Measurements from ENCODE around the gene NME8. TPM values are rescaled to one million over a fixed set of nuclear protein-coding genes. Genes with fewer than 3 reads are reported as not detected.

NME8 gene
- polyA plus RNA-seq, 6 donors from 2014 or later = not detected

- DNase-seq = no peak
Measured at GRCh38 chr7:37915438-37915837, 67.0 kb downstream of the NME8 start.

GRCh38 chr7:37916017-37916672 lies 67.7 kb downstream of the NME8 start:
- Mint-ChIP-seq H3K4me3 (peak overlapping the region in 7 of 8 donors; percentile 17 to 64 (median 48)), H3K27ac (peak overlapping the region in 1 of 6 donors; percentile 19), H3K27me3 (peaks cover 57 to 77% (median 66%) of the 10 kb centered on the region in 3 donors), H3K9me3 (no peaks in the 10 kb centered on the region), H3K36me3 (no peaks in the 10 kb centered on the region), H3K4me1 (peaks cover 16 to 25% (median 23%) of the 10 kb centered on the region in 3 donors)
- DNase-seq = no peak
- no peak for ATAC-seq (ENCODE audit: low read depth in 2 of 2)

More at GRCh38 chr7:37915438-37915837, 67.0 kb downstream of the NME8 start:
- peak overlapping the region in 2 of 8 donors; percentile 16 to 17 for H3K4me3 Mint-ChIP-seq
- H3K27me3 Mint-ChIP-seq = peaks cover 55 to 74% (median 64%) of the 10 kb centered on the region in 3 donors
- H3K27ac Mint-ChIP-seq = no peak overlapping the region
- peaks cover 15 to 21% (median 20%) of the 10 kb centered on the region in 3 donors for H3K4me1 Mint-ChIP-seq
- H3K36me3 Mint-ChIP-seq = no peaks in the 10 kb centered on the region
- H3K9me3 Mint-ChIP-seq = no peaks in the 10 kb centered on the region
- no peak for ATAC-seq (ENCODE audit: low read depth in 2 of 2)

GRCh38 chr7:37916673-37917660 lies 68.6 kb downstream of the NME8 start, which contains the start of gene SFRP4:
TSS of gene SFRP4 (minus strand) at chr7:37916817. CDS start at chr7:37916537, 280 bp downstream.
- Mint-ChIP-seq H3K9me3 (no peaks in the 10 kb centered on the region), H3K4me3 (peak within 1 kb of the TSS; percentile 17 to 77 (median 52)), H3K27ac (peak within 1 kb of the TSS in 1 of 6 donors; percentile 19), H3K4me1 (peaks cover 19 to 30% (median 28%) of the 10 kb centered on the region in 3 donors), H3K27me3 (peaks cover 57 to 80% (median 69%) of the 10 kb centered on the region in 3 donors), H3K36me3 (no peaks in the 10 kb centered on the region)
- peak; percentile 14 for DNase-seq
- no peak for ATAC-seq (ENCODE audit: low read depth in 2 of 2)

- H3K9me3 Mint-ChIP-seq = peaks cover 0 to 5% (median 0%) of the 10 kb centered on the region in 7 donors
- ATAC-seq (ENCODE audit: low read depth in 2 of 2) = no peak
- no peaks in the 10 kb centered on the region for H3K36me3 Mint-ChIP-seq
- H3K4me3 Mint-ChIP-seq = no peak overlapping the region
- no peak overlapping the region for H3K27ac Mint-ChIP-seq
- peaks cover 47 to 86% (median 73%) of the 10 kb centered on the region in 3 donors for H3K27me3 Mint-ChIP-seq
- no peak for DNase-seq
- peaks cover 21 to 30% (median 28%) of the 10 kb centered on the region in 3 donors for H3K4me1 Mint-ChIP-seq
Measured at GRCh38 chr7:37918526-37918925, 70.1 kb downstream of the NME8 start.

- H3K9me3 Mint-ChIP-seq = peaks cover 0 to 6% (median 2%) of the 10 kb centered on the region in 7 donors
- DNase-seq = peak; percentile 28
- H3K36me3 Mint-ChIP-seq = peaks cover 0 to 8% of the 10 kb centered on the region in 2 donors
- ATAC-seq (ENCODE audit: low read depth in 2 of 2) = peak; percentile 78 to 82
- H3K27me3 Mint-ChIP-seq = peaks cover 36 to 71% (median 62%) of the 10 kb centered on the region in 3 donors
- peak within 1 kb of the TSS; percentile 77 to 94 (median 86) for H3K4me3 Mint-ChIP-seq
- H3K4me1 Mint-ChIP-seq = peaks cover 17 to 30% (median 28%) of the 10 kb centered on the region in 3 donors
- peak within 1 kb of the TSS in 2 of 6 donors; percentile 35 to 79 for H3K27ac Mint-ChIP-seq
Measured at GRCh38 chr7:37920305-37920848, 72.0 kb downstream of the NME8 start, which contains the start of gene EPDR1. TSS of gene EPDR1 (plus strand) at chr7:37920640. CDS start at chr7:37920940, 300 bp downstream.

DNA sequence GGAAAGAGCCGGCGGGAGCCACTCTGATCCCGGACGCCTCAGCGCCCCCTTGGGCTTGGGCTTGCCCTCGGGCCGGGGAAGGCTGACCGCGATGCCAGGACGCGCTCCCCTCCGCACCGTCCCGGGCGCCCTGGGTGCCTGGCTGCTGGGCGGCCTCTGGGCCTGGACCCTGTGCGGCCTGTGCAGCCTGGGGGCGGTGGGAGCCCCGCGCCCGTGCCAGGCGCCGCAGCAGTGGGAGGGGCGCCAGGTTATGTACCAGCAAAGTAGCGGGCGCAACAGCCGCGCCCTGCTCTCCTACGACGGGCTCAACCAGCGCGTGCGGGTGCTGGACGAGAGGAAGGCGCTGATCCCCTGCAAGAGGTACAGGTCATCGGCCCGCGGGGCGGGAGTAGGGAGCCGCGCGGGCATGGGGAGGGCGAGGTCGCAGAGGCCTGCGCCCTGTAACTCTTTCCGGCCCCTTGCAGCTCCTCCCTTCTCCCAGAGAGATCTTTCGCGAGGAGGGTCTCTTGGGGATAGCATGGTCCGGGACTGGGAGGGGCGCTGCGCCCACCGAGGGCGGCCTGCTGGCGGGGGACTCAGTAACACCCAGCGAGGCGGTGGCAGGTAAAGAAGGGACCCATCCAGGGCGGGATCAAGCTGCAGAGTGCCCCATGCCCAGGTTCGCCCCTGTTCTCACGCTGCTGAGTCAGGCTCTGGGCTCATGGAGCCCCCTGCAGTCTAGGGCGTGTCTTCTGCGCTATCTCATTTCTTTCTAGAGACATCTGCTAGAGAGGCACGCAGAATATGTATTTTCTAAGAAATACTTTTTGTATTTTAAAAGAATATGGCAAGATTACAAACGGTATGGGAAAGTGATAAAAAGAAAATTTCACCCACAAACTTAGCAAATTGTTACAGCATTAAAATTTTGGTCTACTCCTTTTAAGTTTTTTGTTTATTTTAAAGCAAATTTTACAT lies 72.7 kb downstream of the NME8 start:
- DNase-seq = no peak
- peaks cover 34 to 63% (median 54%) of the 10 kb centered on the region in 3 donors for H3K27me3 Mint-ChIP-seq
- H3K9me3 Mint-ChIP-seq = peaks cover 0 to 9% (median 5%) of the 10 kb centered on the region in 7 donors
- H3K4me1 Mint-ChIP-seq = peaks cover 17 to 24% (median 23%) of the 10 kb centered on the region in 3 donors
- H3K4me3 Mint-ChIP-seq = peak overlapping the region; percentile 77 to 94 (median 86)
- peaks cover 0 to 13% of the 10 kb centered on the region in 2 donors for H3K36me3 Mint-ChIP-seq
- no peak overlapping the region for H3K27ac Mint-ChIP-seq
- ATAC-seq (ENCODE audit: low read depth in 2 of 2) = peak; percentile 43 to 45

GRCh38 chr7:37921876-37922275 lies 73.5 kb downstream of the NME8 start:
- Mint-ChIP-seq H3K27me3 (peaks cover 34 to 59% (median 50%) of the 10 kb centered on the region in 3 donors), H3K9me3 (peaks cover 0 to 11% (median 5%) of the 10 kb centered on the region in 7 donors), H3K36me3 (peaks cover 0 to 15% of the 10 kb centered on the region in 2 donors), H3K27ac (no peak overlapping the region), H3K4me1 (peaks cover 17 to 21% (median 18%) of the 10 kb centered on the region in 3 donors), H3K4me3 (peak overlapping the region; percentile 2 to 83 (median 58))
- no peak for DNase-seq
- no peak for ATAC-seq (ENCODE audit: low read depth in 2 of 2)

DNA sequence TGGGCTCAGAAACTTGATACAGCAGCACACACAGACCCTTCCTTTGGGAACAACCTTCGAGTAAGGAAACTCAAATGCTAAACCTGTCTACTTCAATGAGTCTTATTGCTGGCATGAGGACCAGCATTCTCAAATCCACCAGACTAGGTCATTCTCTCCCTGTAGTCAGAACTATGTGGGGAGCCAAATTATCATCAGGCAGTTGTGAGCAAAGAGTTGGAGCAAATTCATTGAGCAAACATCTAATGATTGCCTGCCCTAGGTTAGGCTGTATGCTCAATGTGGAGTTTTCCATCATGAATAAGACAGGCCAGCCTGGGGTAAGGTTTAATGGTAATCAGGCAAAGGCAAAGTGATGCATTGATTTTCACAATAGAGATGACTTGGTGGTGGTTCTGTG lies 75.6 kb downstream of the NME8 start:
- ATAC-seq (ENCODE audit: low read depth in 2 of 2) (no peak), DNase-seq (no peak)
- peaks cover 0 to 15% of the 10 kb centered on the region in 2 donors for H3K36me3 Mint-ChIP-seq
- H3K27ac Mint-ChIP-seq = no peak overlapping the region
- peak overlapping the region in 1 of 8 donors; percentile 5 for H3K4me3 Mint-ChIP-seq
- peaks cover 0 to 11% (median 5%) of the 10 kb centered on the region in 7 donors for H3K9me3 Mint-ChIP-seq
- peaks cover 21 to 39% (median 31%) of the 10 kb centered on the region in 3 donors for H3K27me3 Mint-ChIP-seq
- peaks cover 10 to 13% (median 12%) of the 10 kb centered on the region in 3 donors for H3K4me1 Mint-ChIP-seq

- H3K27ac Mint-ChIP-seq = no peak overlapping the region
- DNase-seq (no peak), ATAC-seq (ENCODE audit: low read depth in 2 of 2) (no peak)
- H3K36me3 Mint-ChIP-seq = peaks cover 0 to 15% of the 10 kb centered on the region in 2 donors
- H3K4me3 Mint-ChIP-seq = peak overlapping the region in 1 of 8 donors; percentile 5
- peaks cover 15 to 33% (median 25%) of the 10 kb centered on the region in 3 donors for H3K27me3 Mint-ChIP-seq
- peaks cover 10 to 13% (median 12%) of the 10 kb centered on the region in 3 donors for H3K4me1 Mint-ChIP-seq
- H3K9me3 Mint-ChIP-seq = peaks cover 0 to 11% (median 5%) of the 10 kb centered on the region in 7 donors
Measured at GRCh38 chr7:37924491-37925041, 76.2 kb downstream of the NME8 start.

- H3K4me3 Mint-ChIP-seq = no peak overlapping the region
- ATAC-seq (ENCODE audit: low read depth in 2 of 2) = no peak
- no peak for DNase-seq
- peaks cover 4 to 7% (median 6%) of the 10 kb centered on the region in 3 donors for H3K4me1 Mint-ChIP-seq
- peaks cover 0 to 15% of the 10 kb centered on the region in 2 donors for H3K36me3 Mint-ChIP-seq
- H3K27ac Mint-ChIP-seq = no peak overlapping the region
- peaks cover 5 to 22% (median 14%) of the 10 kb centered on the region in 3 donors for H3K27me3 Mint-ChIP-seq
- peaks cover 0 to 11% (median 5%) of the 10 kb centered on the region in 7 donors for H3K9me3 Mint-ChIP-seq
Measured at GRCh38 chr7:37925620-37926019, 77.2 kb downstream of the NME8 start.

GRCh38 chr7:37927773-37928444 lies 79.5 kb downstream of the NME8 start:
- no peaks in the 10 kb centered on the region for H3K4me1 Mint-ChIP-seq
- H3K27ac Mint-ChIP-seq = no peak overlapping the region
- peaks cover 5 to 8% (median 5%) of the 10 kb centered on the region in 3 donors for H3K27me3 Mint-ChIP-seq
- DNase-seq (no peak), ATAC-seq (ENCODE audit: low read depth in 2 of 2) (no peak)
- no peak overlapping the region for H3K4me3 Mint-ChIP-seq
- peaks cover 0 to 15% of the 10 kb centered on the region in 2 donors for H3K36me3 Mint-ChIP-seq
- peaks cover 0 to 9% (median 4%) of the 10 kb centered on the region in 7 donors for H3K9me3 Mint-ChIP-seq
